Chondrocyte (in vitro differentiated cells): ENCODE results near the gene RAB8B. TPM values are rescaled to one million over a fixed set of nuclear protein-coding genes. Genes with fewer than 3 reads are reported as not detected.
A peak's percentile ranks its signal among the peaks of the same experiment; 100 is the strongest.

Experiments
- DNase-seq: peaks from one replicate; pipeline ENCODE4 v3.0.0; 2021; ENCODE audit warnings: mixed read lengths, low spot score
- H3K27ac Mint-ChIP-seq: one replicate; pipeline ENCODE4 v1.8.0; 2021; ENCODE audit warnings: mild to moderate bottlenecking, moderate library complexity, mixed read lengths; ENCODE audit not compliant: unreplicated experiment
- H3K27me3 Mint-ChIP-seq: 2 replicates; pipeline ENCODE4 v1.8.0; 2021; ENCODE audit warnings: low read depth, mixed read lengths
- H3K36me3 Mint-ChIP-seq: 2 replicates; pipeline ENCODE4 v1.8.0; 2021; ENCODE audit warnings: low read depth, mixed read lengths
- H3K4me1 Mint-ChIP-seq: 2 replicates; pipeline ENCODE4 v1.8.0; 2021; ENCODE audit warnings: low read depth, mild to moderate bottlenecking, mixed read lengths
- H3K4me3 Mint-ChIP-seq: one replicate; pipeline ENCODE4 v1.8.0; 2021; ENCODE audit warnings: mild to moderate bottlenecking, moderate library complexity, mixed read lengths; ENCODE audit not compliant: unreplicated experiment
- H3K9me3 Mint-ChIP-seq: 2 replicates; pipeline ENCODE4 v1.8.0; 2021; ENCODE audit warnings: low read depth, mixed read lengths
- CTCF ChIP-seq: fragments of 200-600 bp; sonication (generic); IDR thresholded peaks from 2 replicates; pipeline ENCODE4 v1.5.0; 2021; ENCODE audit warnings: antibody characterized with exemption, mild to moderate bottlenecking, moderate library complexity
- total RNA-seq: library from RNA; stranded (reverse); gene quantifications from 3 replicates; pipeline ENCODE4 v1.2.1, GENCODE V29; 2021

The RAB8B gene
- total RNA-seq, 1 donor from 2014 or later = 34.8 TPM

DNA sequence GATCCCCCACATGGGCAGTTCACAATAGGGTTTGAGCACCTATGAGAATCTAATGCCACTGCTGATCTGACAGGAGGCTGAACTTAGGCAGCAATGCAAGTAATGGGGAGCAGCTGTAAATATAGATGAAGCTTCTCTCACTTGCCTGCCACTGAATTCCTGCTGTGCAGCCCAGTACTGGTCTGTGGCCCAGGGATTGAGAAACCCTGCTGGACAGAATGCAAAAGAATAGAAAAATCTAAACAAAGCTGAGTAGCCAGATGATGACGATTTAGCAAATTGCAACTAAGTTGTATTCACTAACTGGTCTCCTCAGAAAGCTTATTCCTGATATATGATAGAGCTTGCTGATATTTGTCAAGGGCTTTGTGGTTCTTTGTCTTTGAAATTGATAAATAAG, 53.7 kb downstream of the RAB8B start:
- no peaks in the 10 kb centered on the region for H3K27me3 Mint-ChIP-seq
- no peak overlapping the region for H3K4me3 Mint-ChIP-seq
- no peak for DNase-seq
- no peak overlapping the region for H3K27ac Mint-ChIP-seq
- H3K9me3 Mint-ChIP-seq = peaks cover 4% of the 10 kb centered on the region
- TF ChIP-seq CTCF = no peak
- peaks cover 10% of the 10 kb centered on the region for H3K36me3 Mint-ChIP-seq
- peaks cover 63% of the 10 kb centered on the region for H3K4me1 Mint-ChIP-seq

- Mint-ChIP-seq H3K4me1 (peaks cover 57% of the 10 kb centered on the region), H3K9me3 (peaks cover 3% of the 10 kb centered on the region), H3K27me3 (no peaks in the 10 kb centered on the region), H3K4me3 (no peak overlapping the region), H3K27ac (peak overlapping the region; percentile 94), H3K36me3 (peaks cover 10% of the 10 kb centered on the region)
- DNase-seq = no peak
- no peak for TF ChIP-seq CTCF
Observed at GRCh38 chr15:63243776-63244175, 54.4 kb downstream of the RAB8B start.

GRCh38 chr15:63244399-63244798, 55.0 kb downstream of the RAB8B start:
- H3K4me1 Mint-ChIP-seq = peaks cover 55% of the 10 kb centered on the region
- peaks cover 3% of the 10 kb centered on the region for H3K9me3 Mint-ChIP-seq
- peak overlapping the region; percentile 54 for H3K4me3 Mint-ChIP-seq
- no peaks in the 10 kb centered on the region for H3K27me3 Mint-ChIP-seq
- peak overlapping the region; percentile 94 for H3K27ac Mint-ChIP-seq
- H3K36me3 Mint-ChIP-seq = peaks cover 11% of the 10 kb centered on the region
- DNase-seq = no peak
- TF ChIP-seq CTCF = no peak

GRCh38 chr15:63244976-63245645, 55.7 kb downstream of the RAB8B start:
- no peaks in the 10 kb centered on the region for H3K27me3 Mint-ChIP-seq
- peaks cover 51% of the 10 kb centered on the region for H3K4me1 Mint-ChIP-seq
- TF ChIP-seq CTCF = no peak
- no peak for DNase-seq
- H3K36me3 Mint-ChIP-seq = peaks cover 14% of the 10 kb centered on the region
- peak overlapping the region; percentile 94 for H3K27ac Mint-ChIP-seq
- H3K9me3 Mint-ChIP-seq = peaks cover 3% of the 10 kb centered on the region
- peak overlapping the region; percentile 54 for H3K4me3 Mint-ChIP-seq

- TF ChIP-seq CTCF = no peak
- Mint-ChIP-seq H3K27me3 (no peaks in the 10 kb centered on the region), H3K27ac (peak overlapping the region; percentile 13), H3K9me3 (peaks cover 3% of the 10 kb centered on the region), H3K4me1 (peaks cover 52% of the 10 kb centered on the region), H3K4me3 (no peak overlapping the region), H3K36me3 (peaks cover 16% of the 10 kb centered on the region)
- DNase-seq = no peak
Observed at GRCh38 chr15:63246691-63247469, 57.5 kb downstream of the RAB8B start.
